Osteocyte (in vitro differentiated cells): ENCODE data around the gene TMEM59L. TPM values are rescaled to one million over a fixed set of nuclear protein-coding genes. Genes with fewer than 3 reads are reported as not detected.
A peak's percentile ranks its signal among the peaks of the same experiment; 100 is the strongest.
"Not testable (repeated sequence)": the region's sequence is repeated elsewhere in the genome, so short reads cannot be mapped to it uniquely, and the experiment has no call there.

Experiments
- DNase-seq: peaks from one replicate; pipeline ENCODE4 v3.0.0; 2021; ENCODE audit warnings: mixed read lengths; ENCODE audit not compliant: unreplicated experiment; ENCODE audit errors: extremely low spot score
- H3K27ac Mint-ChIP-seq: one replicate; pipeline ENCODE4 v1.8.0; 2021; ENCODE audit warnings: mild to moderate bottlenecking, mixed read lengths; ENCODE audit not compliant: unreplicated experiment
- H3K27me3 Mint-ChIP-seq: one replicate; pipeline ENCODE4 v1.8.0; 2021; ENCODE audit warnings: mixed read lengths; ENCODE audit not compliant: unreplicated experiment
- H3K36me3 Mint-ChIP-seq: one replicate; pipeline ENCODE4 v1.8.0; 2021; ENCODE audit warnings: mixed read lengths; ENCODE audit not compliant: unreplicated experiment
- H3K4me1 Mint-ChIP-seq: one replicate; pipeline ENCODE4 v1.8.0; 2021; ENCODE audit warnings: mixed read lengths; ENCODE audit not compliant: unreplicated experiment
- H3K4me3 Mint-ChIP-seq: one replicate; pipeline ENCODE4 v1.8.0; 2021; ENCODE audit warnings: mild to moderate bottlenecking, moderate library complexity, mixed read lengths; ENCODE audit not compliant: unreplicated experiment
- H3K9me3 Mint-ChIP-seq: one replicate; pipeline ENCODE4 v1.8.0; 2021; ENCODE audit warnings: mixed read lengths; ENCODE audit not compliant: unreplicated experiment
- CTCF ChIP-seq: fragments of 200-600 bp; sonication (generic); IDR thresholded peaks from 2 replicates; pipeline ENCODE4 v1.5.0; 2021; ENCODE audit warnings: antibody characterized with exemption, mild to moderate bottlenecking, moderate library complexity
- total RNA-seq: library from RNA; stranded (reverse); gene quantifications from 2 replicates; pipeline ENCODE4 v1.2.1, GENCODE V29; 2021

Gene TMEM59L
- total RNA-seq, 1 donor from 2014 or later: 5.9 TPM

GRCh38 chr19:18594824-18595373, 17.8 kb upstream of the TMEM59L start:
- no peaks in the 10 kb centered on the region for H3K9me3 Mint-ChIP-seq
- H3K4me1 Mint-ChIP-seq: peaks cover 17% of the 10 kb centered on the region
- H3K27ac Mint-ChIP-seq: no peak overlapping the region
- H3K36me3 Mint-ChIP-seq: peaks cover 1% of the 10 kb centered on the region
- H3K27me3 Mint-ChIP-seq: no peaks in the 10 kb centered on the region
- peak overlapping the region; percentile 64 for H3K4me3 Mint-ChIP-seq
- no peak for TF ChIP-seq CTCF
- no peak for DNase-seq

- Mint-ChIP-seq H3K9me3 (no peaks in the 10 kb centered on the region), H3K4me3 (no peak overlapping the region), H3K4me1 (peaks cover 11% of the 10 kb centered on the region), H3K27ac (no peak overlapping the region), H3K36me3 (peaks cover 1% of the 10 kb centered on the region), H3K27me3 (no peaks in the 10 kb centered on the region)
- no peak for TF ChIP-seq CTCF
- no peak for DNase-seq
Observed at GRCh38 chr19:18595475-18595874, 17.2 kb upstream of the TMEM59L start.

GRCh38 chr19:18596752-18597157, 15.9 kb upstream of the TMEM59L start:
- H3K27me3 Mint-ChIP-seq: no peaks in the 10 kb centered on the region
- H3K4me1 Mint-ChIP-seq: peaks cover 9% of the 10 kb centered on the region
- H3K36me3 Mint-ChIP-seq: no peaks in the 10 kb centered on the region
- H3K9me3 Mint-ChIP-seq: no peaks in the 10 kb centered on the region
- no peak for TF ChIP-seq CTCF
- no peak overlapping the region for H3K27ac Mint-ChIP-seq
- H3K4me3 Mint-ChIP-seq: no peak overlapping the region
- no peak for DNase-seq

- Mint-ChIP-seq H3K27ac (no peak overlapping the region), H3K9me3 (no peaks in the 10 kb centered on the region), H3K27me3 (peaks cover 2% of the 10 kb centered on the region), H3K4me1 (peaks cover 11% of the 10 kb centered on the region), H3K36me3 (no peaks in the 10 kb centered on the region), H3K4me3 (no peak overlapping the region)
- TF ChIP-seq CTCF: no peak
- DNase-seq: no peak
Observed at GRCh38 chr19:18597809-18598660, 14.6 kb upstream of the TMEM59L start.

- Mint-ChIP-seq H3K27ac (no peak overlapping the region), H3K27me3 (peaks cover 5% of the 10 kb centered on the region), H3K4me1 (peaks cover 16% of the 10 kb centered on the region), H3K4me3 (no peak overlapping the region), H3K36me3 (no peaks in the 10 kb centered on the region), H3K9me3 (no peaks in the 10 kb centered on the region)
- no peak for TF ChIP-seq CTCF
- no peak for DNase-seq
Observed at GRCh38 chr19:18599485-18599884, 13.2 kb upstream of the TMEM59L start.

- DNase-seq, H3K36me3 Mint-ChIP-seq, H3K9me3 Mint-ChIP-seq, H3K4me3 Mint-ChIP-seq, H3K27ac Mint-ChIP-seq, H3K27me3 Mint-ChIP-seq: not testable (repeated sequence)
- H3K4me1 Mint-ChIP-seq: peaks cover 15% of the 10 kb centered on the region
Observed at GRCh38 chr19:18600692-18601397, 11.8 kb upstream of the TMEM59L start.
